ENCODE results near the gene TP53BP2. TPM values are rescaled to one million over a fixed set of nuclear protein-coding genes. Genes with fewer than 3 reads are reported as not detected.

Gene TP53BP2
- total and polyA plus RNA-seq, 10 of the 15 experiments (the other 5 are each of a cell fraction or from before 2014, with no cell fraction given) = 1.6 to 13.7 (median 5.6) TPM

DNA sequence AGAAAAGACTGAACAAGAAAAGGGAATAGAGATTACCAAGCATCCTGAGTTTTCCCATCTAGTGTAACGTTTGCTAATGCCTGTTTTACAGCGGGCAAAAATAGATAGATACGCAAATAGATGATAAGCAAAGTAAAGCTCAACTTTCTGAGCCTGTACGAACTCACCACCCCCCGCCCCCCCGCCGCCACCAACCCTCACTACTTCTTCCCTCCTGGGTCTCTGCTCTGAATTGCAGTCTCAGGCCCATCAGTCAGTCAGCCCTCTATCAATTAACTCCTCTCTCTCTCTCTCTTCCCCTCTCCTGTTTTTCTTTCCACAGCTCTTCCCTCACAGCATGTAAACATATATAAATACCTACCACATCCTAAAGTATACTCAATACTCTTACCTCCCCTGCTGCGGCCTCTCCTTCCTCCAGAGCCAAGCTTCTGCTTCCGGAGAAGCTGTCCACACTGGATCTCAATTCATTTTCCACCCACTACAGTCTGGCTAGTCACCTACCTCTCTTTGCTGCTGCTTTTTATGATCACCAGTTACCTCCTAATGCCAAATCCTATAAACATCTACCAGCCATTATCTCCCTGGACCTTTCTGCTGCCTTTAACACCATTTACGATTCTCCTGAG lies 68.8 kb downstream of the TP53BP2 start (continued):
- TF ChIP-seq, protein P1, sequence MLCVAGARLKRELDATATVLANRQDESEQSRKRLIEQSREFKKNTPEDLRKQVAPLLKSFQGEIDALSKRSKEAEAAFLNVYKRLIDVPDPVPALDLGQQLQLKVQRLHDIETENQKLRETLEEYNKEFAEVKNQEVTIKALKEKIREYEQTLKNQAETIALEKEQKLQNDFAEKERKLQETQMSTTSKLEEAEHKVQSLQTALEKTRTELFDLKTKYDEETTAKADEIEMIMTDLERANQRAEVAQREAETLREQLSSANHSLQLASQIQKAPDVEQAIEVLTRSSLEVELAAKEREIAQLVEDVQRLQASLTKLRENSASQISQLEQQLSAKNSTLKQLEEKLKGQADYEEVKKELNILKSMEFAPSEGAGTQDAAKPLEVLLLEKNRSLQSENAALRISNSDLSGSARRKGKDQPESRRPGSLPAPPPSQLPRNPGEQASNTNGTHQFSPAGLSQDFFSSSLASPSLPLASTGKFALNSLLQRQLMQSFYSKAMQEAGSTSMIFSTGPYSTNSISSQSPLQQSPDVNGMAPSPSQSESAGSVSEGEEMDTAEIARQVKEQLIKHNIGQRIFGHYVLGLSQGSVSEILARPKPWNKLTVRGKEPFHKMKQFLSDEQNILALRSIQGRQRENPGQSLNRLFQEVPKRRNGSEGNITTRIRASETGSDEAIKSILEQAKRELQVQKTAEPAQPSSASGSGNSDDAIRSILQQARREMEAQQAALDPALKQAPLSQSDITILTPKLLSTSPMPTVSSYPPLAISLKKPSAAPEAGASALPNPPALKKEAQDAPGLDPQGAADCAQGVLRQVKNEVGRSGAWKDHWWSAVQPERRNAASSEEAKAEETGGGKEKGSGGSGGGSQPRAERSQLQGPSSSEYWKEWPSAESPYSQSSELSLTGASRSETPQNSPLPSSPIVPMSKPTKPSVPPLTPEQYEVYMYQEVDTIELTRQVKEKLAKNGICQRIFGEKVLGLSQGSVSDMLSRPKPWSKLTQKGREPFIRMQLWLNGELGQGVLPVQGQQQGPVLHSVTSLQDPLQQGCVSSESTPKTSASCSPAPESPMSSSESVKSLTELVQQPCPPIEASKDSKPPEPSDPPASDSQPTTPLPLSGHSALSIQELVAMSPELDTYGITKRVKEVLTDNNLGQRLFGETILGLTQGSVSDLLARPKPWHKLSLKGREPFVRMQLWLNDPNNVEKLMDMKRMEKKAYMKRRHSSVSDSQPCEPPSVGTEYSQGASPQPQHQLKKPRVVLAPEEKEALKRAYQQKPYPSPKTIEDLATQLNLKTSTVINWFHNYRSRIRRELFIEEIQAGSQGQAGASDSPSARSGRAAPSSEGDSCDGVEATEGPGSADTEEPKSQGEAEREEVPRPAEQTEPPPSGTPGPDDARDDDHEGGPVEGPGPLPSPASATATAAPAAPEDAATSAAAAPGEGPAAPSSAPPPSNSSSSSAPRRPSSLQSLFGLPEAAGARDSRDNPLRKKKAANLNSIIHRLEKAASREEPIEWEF (IDR thresholded peaks at IDR 0.05; ENCODE audit: insufficient replicate concordance, low read depth, low read length) = no peak

DNA sequence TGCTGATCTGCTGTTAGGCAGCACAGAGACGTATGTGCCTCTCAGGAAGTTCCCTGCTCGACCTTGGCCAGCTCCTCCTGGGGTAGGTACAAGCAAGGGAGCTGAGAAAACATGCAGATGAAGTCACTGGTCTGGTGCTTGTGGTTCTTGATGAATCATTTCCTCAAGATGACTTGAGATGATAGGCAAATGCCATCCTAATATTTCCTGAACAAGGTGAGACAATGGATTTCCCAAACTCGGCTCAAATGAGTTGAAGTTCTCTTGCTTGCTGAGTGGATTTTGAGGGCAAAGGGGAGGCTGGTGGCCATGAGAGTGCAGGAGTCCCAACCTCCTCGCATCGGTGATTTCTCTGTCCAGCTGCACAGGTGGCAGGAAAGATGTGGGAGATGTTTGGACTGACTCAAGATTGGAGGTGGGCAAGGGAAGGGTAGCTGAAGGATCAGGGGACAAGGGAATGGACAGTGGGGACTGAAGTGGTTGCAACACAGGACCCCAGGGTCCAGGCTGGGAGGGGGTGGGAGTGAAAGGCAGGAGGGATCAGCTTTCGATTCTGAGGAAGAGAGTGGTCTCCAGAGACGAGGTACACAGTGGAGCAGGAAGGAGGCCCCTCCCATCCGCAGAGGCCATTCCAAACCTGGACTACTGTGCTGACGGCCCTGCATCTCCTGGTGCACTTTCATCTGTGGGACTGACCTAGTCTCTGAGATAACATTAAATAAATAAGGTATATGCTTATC lies 69.5 kb downstream of the TP53BP2 start:
- FAIRE-seq (no peak), ATAC-seq (0 out of 3 replicates have a peak, but pooled peaks have one; percentile 14), DNase-seq (ENCODE audit: low read depth, low spot score) (no peak)
- H3K36me3 ChIP-seq (ENCODE audit: control insufficient read depth in 2 of 2, insufficient read depth in 2 of 2, low read length in 1 of 2) = no peaks in the 10 kb centered on the region; a peak in 2 of 4 replicates
- H3K9ac ChIP-seq (ENCODE audit: control insufficient read depth, insufficient read depth, low read length) = no peak overlapping the region
- ChIA-PET SMC1A (ENCODE audit: uncharacterized antibody, unreplicated experiment) (interaction anchor here (1.7 kb wide), 1 partner anchor 24 kb away, joined by 4 read pairs; no protein-coding TSS in a partner anchor), RAD21 (ENCODE audit: unreplicated experiment) (no interaction called here), CTCF (interaction anchor here (2.2 kb wide), 1 partner anchor 27 kb away, joined by 8 read pairs; no protein-coding TSS in a partner anchor), POLR2A (no interaction called here)
- H3K27me3 ChIP-seq (replicated peaks in 1 of 2; ENCODE audit: control insufficient read depth in 2 of 2, insufficient read depth in 2 of 2, low read length in 1 of 2) = no peaks in the 10 kb centered on the region
- no peak overlapping the region for H3K4me3 ChIP-seq
- H3K79me2 ChIP-seq (ENCODE audit: control insufficient read depth, insufficient read depth, low read length) = no peaks in the 10 kb centered on the region
- H4K20me1 ChIP-seq (ENCODE audit: control insufficient read depth, insufficient read depth) = no peaks in the 10 kb centered on the region
- 65% methylated on average over 9 of the region's 9 CpGs for WGBS (ENCODE audit: insufficient coverage, insufficient replicate concordance, low lambda C conversion rate, missing lambda C conversion rate)
- intact Hi-C loops (cut with micrococcal nuclease; ENCODE audit: unreplicated experiment) = no loop called here
- peaks cover 11% of the 10 kb centered on the region for H3K4me1 ChIP-seq (ENCODE audit: control insufficient read depth, insufficient read depth, low read length)
- in situ Hi-C loops (cut with MboI) = no loop called here
- no peak overlapping the region for H3K27ac ChIP-seq (ENCODE audit: control insufficient read depth, insufficient read depth)
- H2AFZ ChIP-seq (ENCODE audit: control insufficient read depth, low read depth, low read length) = no peak overlapping the region
- H3K4me2 ChIP-seq (ENCODE audit: control insufficient read depth, insufficient read depth) = no peak overlapping the region
- TF ChIP-seq RUNX3 (IDR thresholded peaks at IDR 0.05; ENCODE audit: low read length) (peak; percentile 44; the same call in 1 of the 2 replicates), FOXK2 (IDR thresholded peaks at IDR 0.05) (no peak)
- BruUV-seq (replicated peaks) = no TSS peak
- H3K9me3 ChIP-seq (replicated peaks; ENCODE audit: control insufficient read depth, insufficient read depth, low read length) = no peaks in the 10 kb centered on the region

Measured in GM12878 (cell line).